Cortex of kidney (tissue), 1 donor: ENCODE measurements around the gene LRRC74A.

Source experiments
- DNase-seq: peaks from one replicate; lab custom pipeline; 2025; lab: John Stamatoyannopoulos, UW

The LRRC74A gene

DNA sequence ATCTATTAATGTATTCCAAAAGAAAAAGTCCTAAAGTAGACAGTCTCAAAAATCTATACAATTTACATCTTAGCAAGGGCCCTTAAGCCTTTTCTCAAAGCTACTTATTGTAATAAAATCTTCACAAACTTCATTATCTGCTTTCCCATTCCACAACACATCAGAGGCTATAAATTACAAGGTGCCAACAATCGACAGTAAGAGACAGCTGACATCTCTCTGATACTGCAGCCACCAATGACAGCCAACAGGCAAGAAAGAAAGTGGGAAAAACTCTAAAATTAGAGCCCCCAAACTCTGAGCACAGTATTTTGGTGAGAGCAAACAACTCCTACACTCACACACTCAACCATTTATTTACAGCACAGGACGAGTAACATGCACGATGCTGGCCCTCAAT lies 15.7 kb upstream of the LRRC74A start:
- no peak for DNase-seq

DNA sequence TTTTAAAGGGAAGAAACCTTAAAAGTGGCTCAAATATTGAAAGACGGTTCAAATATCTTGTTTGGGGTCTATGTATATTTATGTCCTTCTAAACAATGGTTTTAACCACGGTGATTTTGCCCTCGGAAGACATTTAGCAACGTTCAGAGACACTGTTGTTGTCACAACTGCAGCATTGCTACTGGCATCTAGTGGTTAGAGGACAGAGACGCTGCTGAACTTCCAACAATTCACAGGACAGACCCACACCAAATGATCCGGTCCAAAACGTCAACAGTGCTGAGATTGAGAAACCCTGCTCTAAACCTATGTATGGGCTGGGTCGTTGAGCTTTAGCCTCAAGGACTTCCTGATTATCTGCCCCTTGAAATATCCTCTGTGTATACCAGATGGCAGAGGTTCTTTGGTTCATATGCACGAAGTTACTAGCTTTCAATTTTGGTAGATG lies 15.2 kb upstream of the LRRC74A start:
- no peak for DNase-seq

DNA sequence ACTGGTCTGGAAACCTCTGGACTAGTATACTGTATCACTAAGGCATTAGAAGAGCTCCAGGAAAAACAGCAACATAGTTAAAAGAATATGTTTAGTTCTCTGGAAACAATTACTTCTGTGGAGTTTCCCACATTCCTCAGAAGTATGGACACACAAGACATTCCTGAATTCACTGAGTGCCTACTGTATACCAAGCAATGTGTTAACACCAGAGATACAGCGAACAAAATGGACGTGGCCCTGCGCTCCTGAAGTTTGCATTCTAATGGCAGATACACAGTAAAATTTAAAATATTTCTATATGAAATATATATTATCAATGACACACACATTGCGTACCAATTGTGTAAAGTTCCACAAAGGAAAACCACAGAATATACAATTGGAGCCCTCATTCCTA lies 14.6 kb upstream of the LRRC74A start:
- no peak for DNase-seq

DNA sequence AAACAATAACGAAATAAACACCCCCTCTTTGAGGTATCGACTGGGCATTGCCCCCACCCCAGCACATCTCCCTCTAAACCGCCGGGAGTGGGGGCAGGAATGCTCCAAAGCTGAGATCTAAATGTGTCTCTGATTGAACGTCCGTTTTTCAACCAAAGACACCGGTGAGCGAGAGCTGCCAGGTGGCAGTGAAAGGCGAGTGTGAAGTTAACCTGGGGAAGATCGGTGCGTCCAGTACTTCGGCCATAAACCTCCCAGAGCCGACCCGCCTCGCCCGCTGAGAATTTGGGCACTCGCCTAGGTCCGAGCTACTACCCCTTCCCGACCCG lies 14.2 kb upstream of the LRRC74A start:
- DNase-seq: no peak

DNA sequence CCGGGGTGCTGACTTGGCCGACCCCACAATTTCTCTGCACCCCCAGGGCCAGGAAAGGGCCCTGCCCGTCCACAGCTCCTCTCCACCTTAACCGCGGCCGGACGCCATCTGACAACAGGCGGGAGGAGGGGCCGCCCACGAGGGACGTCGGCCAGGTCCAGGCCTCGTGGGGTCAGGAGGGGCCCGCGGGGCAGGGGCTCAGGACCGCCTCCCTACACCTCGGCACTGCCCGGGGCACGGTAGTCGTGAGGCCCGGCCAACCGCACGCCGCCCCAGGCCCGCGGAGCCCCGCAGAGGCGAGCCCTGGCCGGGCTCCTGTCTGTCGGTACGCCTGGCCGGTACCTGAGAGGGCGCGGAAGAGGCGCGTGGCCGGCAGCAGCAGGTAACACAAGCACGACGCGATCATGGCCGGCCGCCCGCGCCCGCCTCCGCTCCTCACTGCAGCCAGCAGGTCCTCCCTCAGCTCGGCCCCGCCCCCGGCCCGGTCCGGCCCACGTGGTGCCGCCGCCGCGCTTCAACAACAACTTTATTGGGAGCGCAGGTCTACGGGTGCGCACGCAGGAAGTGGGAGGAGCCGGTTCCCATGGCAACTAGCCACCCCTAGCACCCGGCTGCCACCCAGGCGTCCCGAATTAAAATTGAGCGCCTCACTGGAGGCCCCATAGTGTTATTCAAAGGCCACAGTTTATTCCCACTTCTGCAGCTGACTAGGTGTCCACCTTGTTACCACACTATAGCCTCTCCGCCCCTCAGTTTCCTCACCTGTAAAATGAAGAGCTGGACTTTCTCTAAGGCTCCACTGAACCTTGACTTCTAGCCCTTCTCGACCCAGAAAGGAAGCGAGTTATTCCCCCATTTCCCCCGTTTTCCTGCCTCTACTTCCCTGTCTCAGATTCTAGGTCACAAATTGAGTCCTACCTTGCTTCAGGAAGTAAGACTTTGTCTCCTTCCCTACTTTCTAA lies 13.5 kb upstream of the LRRC74A start, which contains the start of gene ANGEL1:
ANGEL1 (minus strand) TSS at position 461 of the 962 bp plus-strand sequence; CDS start at position 406, 55 bp downstream.
- peak; percentile 77 for DNase-seq

DNA sequence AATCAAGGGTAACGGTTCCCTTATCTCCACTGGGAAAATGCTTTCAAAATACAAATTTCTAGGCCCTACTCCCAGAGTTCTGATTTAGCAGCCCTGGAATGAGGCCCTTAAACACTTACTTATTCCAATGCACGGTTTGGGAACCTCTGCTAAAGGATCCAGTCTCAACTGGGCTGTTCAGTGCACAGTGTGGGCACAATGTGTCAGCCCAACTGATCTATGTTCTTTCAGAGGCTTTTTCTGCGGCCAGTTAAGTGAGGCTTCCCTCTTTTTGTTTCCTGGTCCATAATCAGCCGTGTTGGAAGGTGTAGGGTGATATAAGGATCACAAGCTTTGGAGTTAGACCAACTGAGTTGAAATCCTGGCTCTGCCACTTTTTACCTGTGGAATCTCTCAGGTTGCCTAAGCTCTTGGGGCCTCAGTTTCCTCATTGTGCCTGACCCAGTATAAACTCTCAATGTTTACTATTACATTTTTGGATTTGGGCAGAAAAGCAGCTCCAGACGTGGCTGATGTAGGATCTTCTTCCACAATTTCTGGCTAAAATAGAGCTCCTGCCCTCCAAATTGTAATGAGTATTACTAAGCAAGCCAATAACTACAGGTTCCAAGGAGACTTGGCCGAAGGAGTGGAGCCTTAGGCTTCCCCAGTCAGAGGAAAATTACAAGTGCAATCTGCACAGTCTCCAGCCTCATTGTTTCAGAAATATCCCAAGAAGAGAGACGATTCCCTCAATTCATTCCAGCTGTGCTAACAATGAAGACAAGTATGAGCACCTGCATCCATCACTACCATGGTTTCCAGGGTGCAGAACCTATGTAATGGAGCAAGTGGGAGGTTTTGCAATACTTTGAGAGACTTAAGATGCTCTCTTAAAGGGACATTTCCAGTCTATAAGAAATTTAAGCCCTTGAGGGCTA lies 11.2 kb upstream of the LRRC74A start:
- DNase-seq: no peak

DNA sequence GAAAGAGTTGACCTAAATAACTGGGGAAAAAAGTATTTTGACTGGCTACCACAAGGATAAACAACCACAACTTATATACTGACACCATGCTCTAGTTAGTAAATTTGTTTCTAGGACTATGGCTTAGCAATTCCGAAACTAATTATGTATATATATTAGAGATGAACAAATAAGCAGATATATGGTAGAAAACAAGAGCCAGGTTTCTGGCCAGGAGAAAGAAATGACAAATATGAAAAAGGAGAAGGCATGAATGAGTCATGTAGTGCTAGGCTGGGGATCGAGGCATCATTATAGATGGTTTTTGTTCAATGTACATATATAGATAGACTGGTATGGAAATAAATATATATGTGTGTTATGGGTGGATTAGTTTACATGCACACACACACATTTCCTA lies 5.5 kb upstream of the LRRC74A start:
- DNase-seq: no peak

DNA sequence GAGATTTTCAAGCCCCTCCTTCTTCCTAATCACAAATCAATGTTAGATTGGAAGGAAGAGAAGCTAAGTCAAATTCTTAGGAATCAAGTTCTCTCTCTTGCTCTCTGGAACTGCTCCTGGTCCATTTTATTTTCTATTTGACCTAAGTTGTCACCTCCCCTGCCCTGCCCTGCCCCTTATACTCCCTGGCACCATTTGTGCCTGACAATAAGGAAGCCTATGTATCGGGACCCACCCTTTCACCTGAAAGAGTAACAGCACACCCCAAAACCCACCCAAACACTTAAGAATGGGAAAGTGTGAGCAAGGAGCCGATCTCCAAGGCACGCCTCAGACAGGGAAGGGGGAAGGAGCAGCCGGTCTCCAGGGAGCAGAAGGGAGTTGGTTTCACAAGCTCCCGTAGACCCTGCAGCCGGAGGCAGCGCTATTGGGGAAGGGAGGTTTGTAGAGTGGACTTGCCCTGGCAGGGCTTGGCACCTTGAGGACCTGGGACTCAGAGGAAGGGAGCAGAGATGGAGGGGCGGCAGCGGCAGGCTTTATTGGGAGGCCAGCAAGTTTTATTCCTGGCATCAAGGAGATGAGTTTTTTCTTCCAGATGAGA lies 1.6 kb downstream of the LRRC74A start:
- DNase-seq: no peak

DNA sequence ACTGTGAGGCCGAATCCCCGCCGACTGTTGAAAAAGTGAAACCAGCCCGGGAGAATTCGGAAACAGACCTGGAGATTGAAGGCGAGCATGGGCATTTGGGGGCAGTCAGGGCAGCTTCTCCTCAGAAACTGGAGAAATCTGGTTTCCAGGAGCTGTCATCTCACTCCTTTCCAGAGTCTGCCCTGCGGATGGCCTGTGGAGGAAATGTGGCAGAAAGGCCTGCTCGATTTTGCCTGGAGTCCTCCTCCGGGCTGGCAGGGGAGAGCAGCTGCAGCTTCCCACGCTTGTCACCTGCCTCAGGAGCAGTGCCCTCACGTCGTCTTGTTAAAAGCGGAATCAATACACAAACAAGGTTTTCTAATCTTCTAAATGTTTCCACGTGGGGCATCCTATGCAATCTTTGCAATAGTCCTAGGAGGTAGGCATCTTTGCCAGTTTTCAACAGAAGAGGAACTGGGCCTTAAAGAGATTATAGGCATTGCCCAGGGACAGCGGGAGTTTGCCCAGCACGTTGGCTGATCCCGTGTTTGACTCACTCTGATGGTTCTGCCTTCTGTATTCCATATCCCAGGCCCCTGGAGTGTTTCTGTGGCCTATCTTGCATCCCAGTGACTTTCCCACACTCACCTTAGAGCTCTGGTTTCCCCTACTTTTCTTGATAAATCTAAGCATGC lies 2.3 kb downstream of the LRRC74A start:
- DNase-seq: no peak

DNA sequence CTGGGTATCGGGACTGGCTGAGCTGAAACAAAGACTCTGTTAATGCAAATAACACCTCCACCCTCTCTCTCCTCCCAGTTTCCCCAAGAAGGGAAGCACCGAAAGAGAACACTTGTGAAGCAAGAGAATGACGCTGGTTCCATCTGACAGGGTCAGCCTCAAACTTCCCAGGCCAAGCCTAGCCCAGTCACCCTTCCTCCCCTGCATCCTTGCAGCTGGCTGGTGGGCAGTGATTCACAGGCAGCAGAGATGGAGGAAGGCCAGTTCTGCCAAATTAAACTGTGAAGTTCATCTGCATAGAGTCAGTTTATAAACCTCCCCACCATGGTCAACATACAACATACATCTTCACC lies 2.8 kb downstream of the LRRC74A start:
- DNase-seq: no peak

DNA sequence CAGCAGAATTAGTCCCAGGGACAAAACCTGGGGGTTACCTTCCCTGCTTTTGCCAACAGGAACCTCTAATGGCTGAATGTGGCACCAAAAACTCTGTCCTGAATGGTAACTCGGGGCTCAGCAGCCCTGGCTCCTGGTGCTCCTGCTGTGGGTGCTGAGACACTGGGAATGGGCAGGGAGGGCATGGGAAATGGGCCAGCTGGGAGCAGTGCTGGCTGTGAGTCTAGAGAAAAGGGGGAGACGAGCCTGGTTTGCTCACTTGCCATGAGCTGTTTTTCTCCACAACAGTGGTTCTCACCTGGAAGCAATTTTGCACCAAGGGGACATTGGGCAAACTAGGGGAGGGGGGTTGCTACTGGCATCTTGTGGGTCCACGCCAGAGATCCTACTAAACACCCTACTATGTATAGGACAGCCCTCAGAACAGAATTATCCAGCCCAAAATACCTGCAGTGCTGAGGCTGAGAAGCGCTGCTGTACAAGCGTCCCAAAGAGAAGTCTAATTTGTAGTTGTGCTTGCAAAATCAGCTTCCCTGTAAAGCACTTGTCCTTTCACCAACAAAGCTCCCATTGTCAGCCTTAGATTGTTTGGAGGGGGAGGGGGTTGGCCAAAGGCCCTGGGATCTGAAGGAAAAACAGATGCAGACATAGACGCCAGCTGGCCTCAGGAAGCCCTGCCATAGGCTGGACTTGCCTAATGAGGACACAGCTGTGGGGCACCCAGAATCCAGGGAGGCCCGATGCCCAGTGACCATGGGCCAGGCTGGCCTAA lies 3.6 kb downstream of the LRRC74A start:
- no peak for DNase-seq

DNA sequence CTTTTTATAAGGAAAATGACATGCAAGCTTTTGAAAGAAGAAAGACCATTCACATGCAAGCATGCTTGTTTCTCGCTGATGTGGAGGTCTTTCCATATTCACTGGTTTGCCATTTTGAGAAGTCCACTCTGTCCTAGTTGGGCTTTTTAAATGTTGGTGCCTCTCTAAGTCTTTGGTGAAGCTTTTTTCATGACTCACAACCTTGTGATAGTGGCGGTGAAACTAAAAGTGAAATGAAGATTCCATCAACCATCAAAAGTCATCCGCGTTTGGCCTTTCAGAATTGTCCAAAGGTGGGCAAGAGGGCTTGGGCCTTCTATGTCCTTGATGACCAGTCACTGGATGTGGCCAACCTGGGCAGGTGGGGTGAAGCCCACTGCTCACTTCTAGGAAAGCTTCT lies 4.3 kb downstream of the LRRC74A start:
- DNase-seq: no peak

DNA sequence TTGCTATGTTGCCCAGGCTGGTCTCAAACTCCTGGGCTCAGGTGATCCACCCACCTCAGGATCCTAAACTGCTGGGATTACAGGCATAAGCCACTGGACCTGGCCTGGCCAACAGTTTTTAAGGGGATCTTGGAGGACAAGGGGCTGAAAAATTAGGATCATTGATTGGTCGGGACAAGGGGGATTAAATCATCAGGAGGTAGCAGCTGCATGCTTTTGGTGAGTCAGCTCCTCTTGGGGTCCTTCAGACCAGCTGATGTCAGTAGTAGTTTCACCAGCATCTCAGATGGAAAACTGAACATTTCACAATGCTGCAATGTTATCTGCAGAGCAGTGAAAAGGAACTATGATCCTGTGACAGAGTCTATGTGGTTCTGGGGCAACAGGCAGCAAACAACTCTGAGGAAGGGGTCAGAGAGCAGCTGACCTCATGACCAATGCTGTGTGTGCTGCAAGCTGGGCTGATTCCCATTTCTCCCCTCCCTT lies 6.3 kb downstream of the LRRC74A start:
- DNase-seq: no peak

DNA sequence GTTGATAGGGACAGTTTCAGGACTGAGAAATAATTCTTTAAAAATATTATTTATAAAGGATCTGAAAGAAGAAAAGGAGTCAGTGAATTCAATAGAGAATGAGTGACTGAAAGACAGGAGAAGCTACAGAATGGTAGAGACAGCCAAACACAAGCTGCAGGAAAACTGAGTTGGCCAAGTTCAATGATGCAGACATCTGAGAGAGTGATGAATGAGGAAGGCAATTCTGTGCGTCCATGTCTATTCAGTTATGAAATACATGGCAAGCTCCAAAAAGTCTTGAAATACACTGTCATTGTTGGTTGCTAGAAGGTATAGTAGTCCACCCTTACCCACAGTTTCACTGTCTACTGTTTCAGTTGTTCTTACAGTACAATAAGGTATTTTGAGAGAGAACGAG lies 6.8 kb downstream of the LRRC74A start:
- DNase-seq: no peak

DNA sequence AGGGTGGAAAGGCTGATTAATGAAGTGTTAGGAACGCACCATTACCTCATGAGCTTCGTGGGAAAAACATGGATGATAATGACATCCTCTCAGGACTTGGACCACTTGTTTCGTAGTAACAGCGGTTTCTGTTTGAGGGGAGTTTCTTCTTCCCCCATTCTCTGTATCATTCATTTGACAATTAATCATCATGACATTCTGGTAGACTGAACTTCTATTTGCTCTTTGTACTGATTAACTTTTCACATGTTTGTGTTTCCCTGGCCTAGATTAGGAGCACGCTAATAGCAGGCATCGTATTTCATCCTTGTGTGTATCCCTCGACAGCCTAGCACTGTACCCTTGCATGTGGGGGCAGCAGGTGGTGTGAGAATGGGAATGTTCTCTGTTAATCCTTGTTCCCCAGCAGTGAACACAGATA lies 8.0 kb downstream of the LRRC74A start:
- no peak for DNase-seq

DNA sequence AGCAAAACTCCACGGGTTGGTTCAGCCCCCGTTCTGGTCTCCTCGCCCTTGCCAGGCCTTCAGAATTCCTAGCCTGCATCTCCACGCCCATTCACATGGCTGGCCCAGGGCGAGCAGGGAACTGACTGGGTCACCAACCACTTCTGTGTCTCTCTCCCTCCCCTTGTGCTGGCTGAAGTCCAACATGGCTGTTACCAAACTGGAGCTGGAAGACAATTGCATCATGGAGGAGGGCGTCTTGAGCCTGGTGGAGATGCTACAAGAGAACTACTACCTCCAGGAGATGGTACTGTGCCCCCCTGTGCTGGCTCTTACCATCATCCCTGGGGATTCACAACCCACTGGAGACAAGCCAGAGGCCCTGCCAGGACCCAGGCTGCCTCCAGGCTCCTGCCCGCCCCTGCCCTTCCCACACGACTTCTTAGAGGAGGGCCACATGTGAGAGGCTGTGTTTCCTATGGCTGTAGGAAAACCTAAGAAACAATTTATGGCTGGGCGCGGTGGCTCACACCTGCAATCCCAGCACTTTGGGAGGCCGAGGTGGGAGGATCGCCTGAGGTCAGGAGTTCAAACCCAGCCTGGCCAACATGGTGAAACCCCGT lies 9.9 kb downstream of the LRRC74A start:
- DNase-seq: no peak

DNA sequence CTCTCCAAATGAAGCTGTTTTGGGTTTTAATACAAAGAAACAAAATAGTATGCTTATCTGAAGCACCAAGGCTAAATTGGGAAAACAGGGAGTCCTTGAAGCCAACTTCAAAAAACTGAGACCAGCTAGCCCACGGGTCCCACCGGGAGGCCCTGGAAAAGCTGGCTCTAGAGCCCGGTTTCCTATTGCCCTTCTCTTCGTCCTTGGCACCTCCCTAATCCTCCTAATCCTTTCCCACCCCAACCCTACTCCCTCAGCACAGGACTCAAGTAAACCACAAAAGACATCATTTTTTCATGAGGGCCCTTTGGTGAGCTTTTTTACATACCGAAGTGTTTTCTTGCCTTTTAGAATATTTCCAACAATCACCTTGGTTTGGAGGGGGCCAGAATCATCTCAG lies 11.3 kb downstream of the LRRC74A start:
- no peak for DNase-seq

DNA sequence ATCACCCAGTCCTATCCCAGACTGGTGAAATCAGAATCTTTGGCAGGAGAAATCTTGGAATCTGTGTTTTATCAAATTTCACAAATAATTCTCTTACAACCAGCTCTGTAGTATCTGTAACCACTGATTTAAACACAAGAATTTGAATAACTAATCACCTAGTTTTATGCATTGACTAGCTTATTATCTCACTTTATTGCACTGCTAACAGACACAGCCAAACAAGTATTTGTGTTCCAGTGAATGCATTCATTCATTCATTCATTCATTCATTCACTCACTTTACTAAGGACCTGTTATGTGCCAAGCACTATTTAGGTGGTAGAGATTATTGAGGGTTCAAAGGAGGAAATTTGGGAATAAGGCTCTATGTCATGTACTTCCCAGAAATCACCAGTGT lies 16.2 kb downstream of the LRRC74A start:
- DNase-seq: no peak

DNA sequence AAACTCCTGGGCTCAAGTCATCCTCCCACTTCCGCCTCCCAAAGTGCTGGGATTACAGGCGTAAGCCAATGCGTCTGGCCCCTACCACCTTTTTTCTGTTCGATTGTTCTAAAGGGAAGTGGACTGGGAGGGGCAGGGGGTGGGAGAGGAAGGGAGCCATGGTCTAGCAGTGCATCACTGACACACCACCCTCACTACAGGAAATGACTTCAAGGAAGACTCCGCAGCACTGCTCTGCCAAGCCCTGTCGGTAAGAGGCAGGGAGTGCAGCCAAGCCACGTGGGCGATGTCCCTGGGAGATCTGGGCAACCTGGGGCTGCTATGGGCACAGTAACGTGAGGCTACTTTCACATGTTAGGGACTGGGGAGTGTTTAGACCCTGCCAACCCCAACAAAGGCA lies 18.0 kb downstream of the LRRC74A start:
- no peak for DNase-seq

DNA sequence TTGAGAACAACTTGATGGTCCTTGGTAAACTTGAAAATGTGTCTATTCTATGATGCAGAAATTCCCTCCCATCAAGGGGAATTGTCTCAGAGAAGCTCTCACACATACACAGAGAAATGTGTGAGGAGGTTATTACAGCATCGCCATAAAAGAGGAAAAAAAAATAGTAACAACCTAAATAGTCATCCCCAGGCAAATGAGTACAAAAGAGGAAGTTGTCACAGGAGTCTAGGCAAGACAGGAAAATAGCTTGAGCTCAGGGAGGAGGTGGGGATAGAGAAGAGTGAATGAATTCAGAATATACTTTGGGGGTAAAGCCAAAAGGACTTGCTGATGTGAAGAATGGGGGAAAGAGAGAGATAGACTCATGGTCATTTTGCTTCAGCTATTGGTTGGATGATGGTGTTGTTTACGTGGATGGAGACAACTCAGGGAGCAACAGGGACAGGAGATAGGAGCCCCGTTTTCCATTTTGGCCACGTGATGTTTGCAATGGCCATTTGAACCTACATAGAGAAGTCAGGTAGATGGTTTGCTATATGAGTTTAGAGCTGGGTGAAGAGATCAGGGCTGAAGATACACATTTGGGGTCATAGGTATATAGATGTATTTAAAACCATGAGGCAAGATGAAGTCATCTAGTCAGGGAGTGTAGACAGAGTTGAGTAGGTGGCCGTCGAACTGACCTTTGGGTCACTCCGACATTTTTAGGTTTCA lies 20.3 kb downstream of the LRRC74A start:
- DNase-seq: no peak
